ENCODE results near the gene CHCHD6. TPM values are rescaled to one million over a fixed set of nuclear protein-coding genes. Genes with fewer than 3 reads are reported as not detected.

The CHCHD6 gene
- total RNA-seq, 4 donors from 2014 or later = 13.4 to 22.0 (median 16.1) TPM

GRCh38 chr3:126916546-126916945, 212.5 kb downstream of the CHCHD6 start:
- Histone ChIP-seq H3K9me3 (no peaks in the 10 kb centered on the region), H3K4me3 (no peak overlapping the region), H3K4me1 (peaks cover 12% of the 10 kb centered on the region), H3K36me3 (no peaks in the 10 kb centered on the region), H3K27ac (no peak overlapping the region), H3K27me3 (no peaks in the 10 kb centered on the region)
- no peak for DNase-seq (ENCODE audit: low spot score in 2 of 2)
- 72% methylated on average over 4 of the region's 4 CpGs for WGBS
- TF ChIP-seq POLR2AphosphoS5 (IDR thresholded peaks at IDR 0.05) = no peak
- TF ChIP-seq EP300 (IDR thresholded peaks at IDR 0.05) = no peak
- no peak for TF ChIP-seq POLR2A (IDR thresholded peaks at IDR 0.05)
- TF ChIP-seq CTCF (IDR thresholded peaks at IDR 0.05) = no peak

GRCh38 chr3:126917232-126917804, 213.3 kb downstream of the CHCHD6 start:
- WGBS = 77% methylated on average over 6 of the region's 6 CpGs
- H3K4me3 ChIP-seq = no peak overlapping the region
- H3K27me3 ChIP-seq = no peaks in the 10 kb centered on the region
- peaks cover 5% of the 10 kb centered on the region for H3K4me1 ChIP-seq
- H3K9me3 ChIP-seq = no peaks in the 10 kb centered on the region
- TF ChIP-seq POLR2AphosphoS5 (IDR thresholded peaks at IDR 0.05) (no peak), EP300 (IDR thresholded peaks at IDR 0.05) (no peak), POLR2A (IDR thresholded peaks at IDR 0.05) (no peak), CTCF (IDR thresholded peaks at IDR 0.05) (no peak)
- no peaks in the 10 kb centered on the region for H3K36me3 ChIP-seq
- no peak for DNase-seq (ENCODE audit: low spot score in 2 of 2)
- no peak overlapping the region for H3K27ac ChIP-seq

- no peak for DNase-seq (ENCODE audit: low spot score in 2 of 2)
- no peak for TF ChIP-seq EP300 (IDR thresholded peaks at IDR 0.05)
- TF ChIP-seq POLR2A (IDR thresholded peaks at IDR 0.05) = no peak
- no peak for TF ChIP-seq CTCF (IDR thresholded peaks at IDR 0.05)
- no peak for TF ChIP-seq POLR2AphosphoS5 (IDR thresholded peaks at IDR 0.05)
- H3K4me1 ChIP-seq = no peaks in the 10 kb centered on the region
- H3K27ac ChIP-seq = no peak overlapping the region
- H3K9me3 ChIP-seq = no peaks in the 10 kb centered on the region
- no peaks in the 10 kb centered on the region for H3K27me3 ChIP-seq
- H3K36me3 ChIP-seq = no peaks in the 10 kb centered on the region
- H3K4me3 ChIP-seq = no peak overlapping the region
Observed at GRCh38 chr3:126918355-126918821, 214.3 kb downstream of the CHCHD6 start.

- TF ChIP-seq POLR2AphosphoS5 (IDR thresholded peaks at IDR 0.05) = no peak
- no peak for TF ChIP-seq CTCF (IDR thresholded peaks at IDR 0.05)
- TF ChIP-seq EP300 (IDR thresholded peaks at IDR 0.05) = no peak
- no peak for TF ChIP-seq POLR2A (IDR thresholded peaks at IDR 0.05)
- WGBS = 83% methylated on average over 5 of the region's 5 CpGs
- H3K4me1 ChIP-seq = peaks cover 6% of the 10 kb centered on the region
- no peak overlapping the region for H3K27ac ChIP-seq
- H3K9me3 ChIP-seq = no peaks in the 10 kb centered on the region
- no peak for DNase-seq (ENCODE audit: low spot score in 2 of 2)
- no peaks in the 10 kb centered on the region for H3K27me3 ChIP-seq
- no peak overlapping the region for H3K4me3 ChIP-seq
- H3K36me3 ChIP-seq = no peaks in the 10 kb centered on the region
Observed at GRCh38 chr3:126921085-126921824, 217.2 kb downstream of the CHCHD6 start.

- no peak for TF ChIP-seq EP300 (IDR thresholded peaks at IDR 0.05)
- no peak for TF ChIP-seq CTCF (IDR thresholded peaks at IDR 0.05)
- no peak for TF ChIP-seq POLR2A (IDR thresholded peaks at IDR 0.05)
- no peak for TF ChIP-seq POLR2AphosphoS5 (IDR thresholded peaks at IDR 0.05)
- Histone ChIP-seq H3K9me3 (no peaks in the 10 kb centered on the region), H3K27me3 (no peaks in the 10 kb centered on the region), H3K4me1 (peaks cover 18% of the 10 kb centered on the region), H3K36me3 (no peaks in the 10 kb centered on the region), H3K4me3 (no peak overlapping the region), H3K27ac (no peak overlapping the region)
- WGBS = 93% methylated on average over 4 of the region's 4 CpGs
- DNase-seq (ENCODE audit: low spot score in 2 of 2) = no peak
Observed at GRCh38 chr3:126922466-126922865, 218.4 kb downstream of the CHCHD6 start.
